ENCODE results near the gene ZBTB2. TPM values are rescaled to one million over a fixed set of nuclear protein-coding genes. Genes with fewer than 3 reads are reported as not detected.

Gene ZBTB2
- total RNA-seq, 4 donors from 2014 or later, result 10.9 to 12.3 (median 11.3) TPM

- intact Hi-C loops (cut with DNase I; ENCODE audit: low total_unique reads), result no loop called here
- WGBS, 2 donors, result 16 to 17% methylated on average over 12 of the region's 12 CpGs
- TF ChIP-seq POLR2A (IDR thresholded peaks at IDR 0.05) (no peak), CTCF (IDR thresholded peaks at IDR 0.05) (peak in 1 of 3 donors; percentile 97)
- peak; percentile 81 to 96 for DNase-seq (ENCODE audit: low spot score in 2 of 2)
- no peak overlapping the region for H3K4me3 ChIP-seq (ENCODE audit: low read depth, poor library complexity, severe bottlenecking)
Measured at GRCh38 chr6:151323791-151324487, 67.4 kb downstream of the ZBTB2 start.

- 77 to 88% methylated on average over 9 of the region's 9 CpGs for WGBS, 2 donors
- intact Hi-C loops (cut with DNase I; ENCODE audit: low total_unique reads), result no loop called here
- TF ChIP-seq CTCF (IDR thresholded peaks at IDR 0.05) (no peak), POLR2A (IDR thresholded peaks at IDR 0.05) (no peak)
- no peak for DNase-seq (ENCODE audit: low spot score in 2 of 2)
- H3K4me3 ChIP-seq (ENCODE audit: low read depth, poor library complexity, severe bottlenecking), result no peak overlapping the region
Measured at GRCh38 chr6:151322570-151322969, 68.8 kb downstream of the ZBTB2 start.

GRCh38 chr6:151321438-151321837 is 69.9 kb downstream of the ZBTB2 start:
- 97 to 100% methylated on average over 1 of the region's 1 CpG for WGBS, 2 donors
- TF ChIP-seq POLR2A (IDR thresholded peaks at IDR 0.05) (no peak), CTCF (IDR thresholded peaks at IDR 0.05) (no peak)
- DNase-seq (ENCODE audit: low spot score in 2 of 2), result no peak
- intact Hi-C loops (cut with DNase I; ENCODE audit: low total_unique reads), result no loop called here
- no peak overlapping the region for H3K4me3 ChIP-seq (ENCODE audit: low read depth, poor library complexity, severe bottlenecking)

GRCh38 chr6:151320140-151320539 is 71.2 kb downstream of the ZBTB2 start:
- WGBS, 2 donors, result 88 to 92% methylated on average over 7 of the region's 7 CpGs
- TF ChIP-seq CTCF (IDR thresholded peaks at IDR 0.05), result no peak
- TF ChIP-seq POLR2A (IDR thresholded peaks at IDR 0.05), result no peak
- intact Hi-C loops (cut with DNase I; ENCODE audit: low total_unique reads), result no loop called here
- DNase-seq (ENCODE audit: low spot score in 2 of 2), result no peak
- H3K4me3 ChIP-seq (ENCODE audit: low read depth, poor library complexity, severe bottlenecking), result no peak overlapping the region

GRCh38 chr6:151317995-151318365 is 73.4 kb downstream of the ZBTB2 start:
- H3K4me3 ChIP-seq (ENCODE audit: low read depth, poor library complexity, severe bottlenecking), result no peak overlapping the region
- 65 to 78% methylated on average over 3 of the region's 3 CpGs for WGBS, 2 donors
- no peak for DNase-seq (ENCODE audit: low spot score in 2 of 2)
- intact Hi-C loops (cut with DNase I; ENCODE audit: low total_unique reads), result no loop called here
- TF ChIP-seq CTCF (IDR thresholded peaks at IDR 0.05) (no peak), POLR2A (IDR thresholded peaks at IDR 0.05) (no peak)
